ENCODE data around the gene ASCL5.

- TF ChIP-seq CTCF (IDR thresholded peaks at IDR 0.05) (no peak), POLR2A (IDR thresholded peaks at IDR 0.05) (no peak), POLR2AphosphoS5 (IDR thresholded peaks at IDR 0.05) (no peak)
These were observed 16.1 kb upstream of the ASCL5 start for GRCh38 chr1:201142849-201143725.

Measured in breast epithelium (tissue), 3 donors.